Measurements from ENCODE around the gene WNT3.
"Not testable (repeated sequence)": the region's sequence is repeated elsewhere in the genome, so short reads cannot be mapped to it uniquely, and the experiment has no call there.

Gene WNT3

GRCh38 chr17:46764000-46764708 is 54.3 kb downstream of the WNT3 start:
- H3K4me3 ChIP-seq (ENCODE audit: control insufficient read depth, low read depth, low read length) = no peak overlapping the region
- TF ChIP-seq CTCF (conservative IDR thresholded peaks at IDR 0.05; ENCODE audit: control insufficient read depth, insufficient read depth, low read depth, low read length) = no peak
- no peak for DNase-seq (ENCODE audit: low read depth)

DNA sequence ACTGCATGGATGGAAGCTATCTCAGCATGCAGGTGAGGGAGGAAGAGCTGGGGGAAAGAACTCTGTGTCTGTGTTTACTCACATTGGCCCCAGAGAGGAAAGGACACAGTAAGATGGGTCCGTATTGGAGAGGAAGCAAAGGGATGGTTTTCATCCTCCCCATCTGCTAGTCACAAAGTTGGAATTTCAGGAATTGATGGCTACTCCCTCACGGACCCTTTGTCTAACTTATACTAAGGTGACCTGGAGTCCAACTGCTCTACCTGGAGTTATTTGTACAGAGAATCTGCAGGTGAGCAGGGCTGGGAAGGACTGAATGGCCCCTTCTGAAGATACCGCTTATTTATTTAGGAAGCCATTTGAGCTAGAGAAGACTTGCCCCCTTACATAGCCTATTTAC is 55.1 kb downstream of the WNT3 start:
- TF ChIP-seq CTCF (conservative IDR thresholded peaks at IDR 0.05; ENCODE audit: control insufficient read depth, insufficient read depth, low read depth, low read length) = no peak
- H3K4me3 ChIP-seq (ENCODE audit: control insufficient read depth, low read depth, low read length) = no peak overlapping the region
- no peak for DNase-seq (ENCODE audit: low read depth)

GRCh38 chr17:46759141-46759540 is 59.4 kb downstream of the WNT3 start:
- no peak overlapping the region for H3K4me3 ChIP-seq (ENCODE audit: control insufficient read depth, low read depth, low read length)
- DNase-seq (ENCODE audit: low read depth) = no peak
- no peak for TF ChIP-seq CTCF (conservative IDR thresholded peaks at IDR 0.05; ENCODE audit: control insufficient read depth, insufficient read depth, low read depth, low read length)

- DNase-seq (ENCODE audit: low read depth) = no peak
- H3K4me3 ChIP-seq (ENCODE audit: control insufficient read depth, low read depth, low read length) = no peak overlapping the region
- TF ChIP-seq CTCF (conservative IDR thresholded peaks at IDR 0.05; ENCODE audit: control insufficient read depth, insufficient read depth, low read depth, low read length) = no peak
Measured at GRCh38 chr17:46758614-46759013, 59.9 kb downstream of the WNT3 start.

GRCh38 chr17:46757588-46757987 is 60.9 kb downstream of the WNT3 start:
- not testable (repeated sequence) for H3K4me3 ChIP-seq (ENCODE audit: control insufficient read depth, low read depth, low read length); DNase-seq (ENCODE audit: low read depth)

GRCh38 chr17:46756861-46757260 is 61.6 kb downstream of the WNT3 start:
- no peak for TF ChIP-seq CTCF (conservative IDR thresholded peaks at IDR 0.05; ENCODE audit: control insufficient read depth, insufficient read depth, low read depth, low read length)
- no peak for DNase-seq (ENCODE audit: low read depth)
- no peak overlapping the region for H3K4me3 ChIP-seq (ENCODE audit: control insufficient read depth, low read depth, low read length)

DNA sequence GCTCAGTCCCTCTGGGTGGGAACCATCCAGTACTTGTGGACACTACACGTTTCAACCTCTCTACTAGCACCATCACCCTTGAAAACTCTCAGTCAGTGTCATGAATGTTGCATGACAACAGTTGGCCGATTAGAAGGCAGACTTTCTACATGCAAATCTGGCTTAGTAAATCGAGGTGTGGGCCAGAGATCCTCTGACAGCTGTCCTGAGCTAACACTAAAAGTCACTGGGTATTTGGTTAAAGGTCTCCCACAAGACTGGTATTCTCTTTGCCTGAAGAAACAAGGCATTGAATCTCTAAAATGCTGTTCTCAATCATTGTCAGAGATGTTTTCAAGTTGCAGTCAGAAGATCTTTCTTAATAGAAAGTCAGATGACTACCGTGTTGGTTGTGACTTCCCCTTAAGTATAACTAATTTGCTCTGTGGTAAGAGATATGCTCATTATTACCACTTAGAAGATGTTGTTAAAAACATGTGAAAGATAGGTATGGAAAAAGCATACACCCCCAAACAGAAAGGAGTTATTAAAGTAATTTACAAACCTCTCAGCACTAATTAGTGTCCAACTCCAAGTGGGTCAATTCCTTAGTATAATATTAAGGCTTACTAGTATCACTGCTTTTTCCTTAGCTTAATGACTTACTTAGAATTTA is 62.3 kb downstream of the WNT3 start:
- no peak for DNase-seq (ENCODE audit: low read depth)
- no peak overlapping the region for H3K4me3 ChIP-seq (ENCODE audit: control insufficient read depth, low read depth, low read length)
- no peak for TF ChIP-seq CTCF (conservative IDR thresholded peaks at IDR 0.05; ENCODE audit: control insufficient read depth, insufficient read depth, low read depth, low read length)
